Measurements from ENCODE around the gene ELANE.

The ELANE gene

DNA sequence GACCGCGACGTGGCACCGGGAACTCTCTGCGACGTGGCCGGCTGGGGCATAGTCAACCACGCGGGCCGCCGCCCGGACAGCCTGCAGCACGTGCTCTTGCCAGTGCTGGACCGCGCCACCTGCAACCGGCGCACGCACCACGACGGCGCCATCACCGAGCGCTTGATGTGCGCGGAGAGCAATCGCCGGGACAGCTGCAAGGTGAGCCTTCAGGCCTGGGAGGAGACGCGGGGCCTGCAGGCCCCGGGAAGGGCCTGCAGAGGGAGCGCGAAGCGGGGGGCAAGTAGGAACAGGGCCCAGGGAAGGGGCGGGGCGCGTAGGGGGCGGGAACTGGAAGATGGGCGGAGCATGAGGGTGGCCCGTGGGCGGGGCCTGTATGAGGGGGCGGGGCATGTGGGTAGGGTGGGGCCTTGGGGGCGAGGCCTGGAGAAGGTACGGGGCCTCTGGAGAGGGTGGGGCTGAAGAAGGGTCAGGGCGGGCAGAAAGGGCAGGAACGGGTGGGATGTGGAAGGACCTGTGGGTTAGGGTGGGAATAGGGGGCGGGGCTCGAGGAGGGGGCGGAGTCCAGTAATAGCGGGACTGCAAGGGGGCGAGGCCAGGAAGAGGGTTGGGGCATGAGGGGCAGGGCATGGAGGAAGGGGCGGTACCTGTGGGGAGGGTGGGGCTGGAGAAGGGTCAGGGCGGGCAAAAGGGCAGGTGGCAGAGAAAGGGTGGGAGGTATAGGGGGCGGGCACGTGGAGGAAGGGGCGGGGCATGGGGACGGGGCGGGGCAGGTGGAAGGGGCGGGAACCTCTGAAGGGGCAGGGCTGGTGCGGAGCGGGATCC, 9.9 kb downstream of the ELANE start:
- Histone ChIP-seq H3K4me3 (ENCODE audit: low read length, poor library complexity, severe bottlenecking) (no peak overlapping the region), H3K9ac (ENCODE audit: low read depth, low read length, poor library complexity, severe bottlenecking) (no peak overlapping the region), H4K20me1 (ENCODE audit: insufficient read depth, low read length, poor library complexity, severe bottlenecking) (no peaks in the 10 kb centered on the region), H2AFZ (ENCODE audit: low read length) (no peak overlapping the region), H3K4me1 (ENCODE audit: insufficient read depth, low read length, poor library complexity, severe bottlenecking) (no peaks in the 10 kb centered on the region), H3F3A (ENCODE audit: low read depth) (no peaks in the 10 kb centered on the region), H3K9me3 (ENCODE audit: insufficient read depth, low read depth, low read length) (no peaks in the 10 kb centered on the region), H3K79me2 (ENCODE audit: insufficient read depth, low read length) (no peaks in the 10 kb centered on the region), H3K4me2 (ENCODE audit: low read depth, low read length, poor library complexity, severe bottlenecking) (no peak overlapping the region), H3K9me2 (replicated peaks; ENCODE audit: low read depth, low read length) (no peaks in the 10 kb centered on the region), H3K36me3 (ENCODE audit: insufficient read depth, low read length) (no peaks in the 10 kb centered on the region), H3K27me3 (ENCODE audit: insufficient read depth, low read length, poor library complexity, severe bottlenecking) (no peaks in the 10 kb centered on the region)
- no peak for TF ChIP-seq EZH2phosphoT487 (IDR thresholded peaks at IDR 0.05; ENCODE audit: borderline replicate concordance)

DNA sequence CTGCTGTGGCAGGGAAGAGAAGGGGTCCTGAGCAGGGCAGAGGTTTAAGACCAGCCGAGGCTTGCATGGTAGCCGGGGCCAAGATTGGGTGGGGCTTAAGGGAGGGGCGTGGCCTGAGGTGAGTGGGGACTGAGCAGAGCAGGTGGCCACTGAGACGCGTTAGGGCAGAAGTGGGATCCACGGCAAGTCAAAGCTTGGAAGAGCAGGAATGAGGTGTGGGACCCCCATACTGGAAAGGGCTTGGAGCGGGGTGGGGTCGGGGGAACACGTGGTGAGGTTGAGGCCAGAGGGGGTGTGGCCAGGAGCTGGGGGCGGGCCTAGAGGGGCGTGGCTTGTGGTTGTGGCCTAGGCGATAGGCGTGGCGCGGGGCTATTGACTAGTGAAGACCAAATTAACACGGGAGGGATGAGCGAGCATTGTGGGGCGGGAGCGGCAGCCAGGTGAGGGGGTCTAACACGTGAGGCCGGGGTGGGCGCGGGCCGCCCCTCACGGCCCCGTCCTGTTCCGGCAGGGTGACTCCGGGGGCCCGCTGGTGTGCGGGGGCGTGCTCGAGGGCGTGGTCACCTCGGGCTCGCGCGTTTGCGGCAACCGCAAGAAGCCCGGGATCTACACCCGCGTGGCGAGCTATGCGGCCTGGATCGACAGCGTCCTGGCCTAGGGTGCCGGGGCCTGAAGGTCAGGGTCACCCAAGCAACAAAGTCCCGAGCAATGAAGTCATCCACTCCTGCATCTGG, 10.6 kb downstream of the ELANE start:
- no peak overlapping the region for H2AFZ ChIP-seq (ENCODE audit: low read length)
- H4K20me1 ChIP-seq (ENCODE audit: insufficient read depth, low read length, poor library complexity, severe bottlenecking), result no peaks in the 10 kb centered on the region
- H3K4me2 ChIP-seq (ENCODE audit: low read depth, low read length, poor library complexity, severe bottlenecking), result no peak overlapping the region
- H3K4me1 ChIP-seq (ENCODE audit: insufficient read depth, low read length, poor library complexity, severe bottlenecking), result no peaks in the 10 kb centered on the region
- TF ChIP-seq, protein P1, sequence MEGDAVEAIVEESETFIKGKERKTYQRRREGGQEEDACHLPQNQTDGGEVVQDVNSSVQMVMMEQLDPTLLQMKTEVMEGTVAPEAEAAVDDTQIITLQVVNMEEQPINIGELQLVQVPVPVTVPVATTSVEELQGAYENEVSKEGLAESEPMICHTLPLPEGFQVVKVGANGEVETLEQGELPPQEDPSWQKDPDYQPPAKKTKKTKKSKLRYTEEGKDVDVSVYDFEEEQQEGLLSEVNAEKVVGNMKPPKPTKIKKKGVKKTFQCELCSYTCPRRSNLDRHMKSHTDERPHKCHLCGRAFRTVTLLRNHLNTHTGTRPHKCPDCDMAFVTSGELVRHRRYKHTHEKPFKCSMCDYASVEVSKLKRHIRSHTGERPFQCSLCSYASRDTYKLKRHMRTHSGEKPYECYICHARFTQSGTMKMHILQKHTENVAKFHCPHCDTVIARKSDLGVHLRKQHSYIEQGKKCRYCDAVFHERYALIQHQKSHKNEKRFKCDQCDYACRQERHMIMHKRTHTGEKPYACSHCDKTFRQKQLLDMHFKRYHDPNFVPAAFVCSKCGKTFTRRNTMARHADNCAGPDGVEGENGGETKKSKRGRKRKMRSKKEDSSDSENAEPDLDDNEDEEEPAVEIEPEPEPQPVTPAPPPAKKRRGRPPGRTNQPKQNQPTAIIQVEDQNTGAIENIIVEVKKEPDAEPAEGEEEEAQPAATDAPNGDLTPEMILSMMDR (conservative IDR thresholded peaks at IDR 0.05; ENCODE audit: low read length), result no peak
- H3K79me2 ChIP-seq (ENCODE audit: insufficient read depth, low read length), result no peaks in the 10 kb centered on the region
- H3K9me3 ChIP-seq (ENCODE audit: insufficient read depth, low read depth, low read length), result no peaks in the 10 kb centered on the region
- H3K27me3 ChIP-seq (ENCODE audit: insufficient read depth, low read length, poor library complexity, severe bottlenecking), result no peaks in the 10 kb centered on the region
- H3K4me3 ChIP-seq (ENCODE audit: low read length, poor library complexity, severe bottlenecking), result no peak overlapping the region
- H3K9me2 ChIP-seq (replicated peaks; ENCODE audit: low read depth, low read length), result no peaks in the 10 kb centered on the region
- no peaks in the 10 kb centered on the region for H3F3A ChIP-seq (ENCODE audit: low read depth)
- no peaks in the 10 kb centered on the region; the same call in 1 of the 2 replicates for H3K36me3 ChIP-seq (ENCODE audit: insufficient read depth, low read length)
- H3K9ac ChIP-seq (ENCODE audit: low read depth, low read length, poor library complexity, severe bottlenecking), result no peak overlapping the region

- Histone ChIP-seq H3K4me3 (ENCODE audit: low read length, poor library complexity, severe bottlenecking) (peak overlapping the region; percentile 55), H3K4me1 (ENCODE audit: insufficient read depth, low read length, poor library complexity, severe bottlenecking) (no peaks in the 10 kb centered on the region), H2AFZ (ENCODE audit: low read length) (no peak overlapping the region)
Measured at GRCh38 chr19:863315-863620, 11.2 kb downstream of the ELANE start.

More at GRCh38 chr19:863315-863620, 11.2 kb downstream of the ELANE start:
- no peaks in the 10 kb centered on the region for H4K20me1 ChIP-seq (ENCODE audit: insufficient read depth, low read length, poor library complexity, severe bottlenecking)
- no peaks in the 10 kb centered on the region; the same call in 1 of the 2 replicates for H3K36me3 ChIP-seq (ENCODE audit: insufficient read depth, low read length)
- TF ChIP-seq, protein P1 (conservative IDR thresholded peaks at IDR 0.05; ENCODE audit: low read length), result no peak
- no peak for TF ChIP-seq EZH2phosphoT487 (IDR thresholded peaks at IDR 0.05; ENCODE audit: borderline replicate concordance)
- no peaks in the 10 kb centered on the region for H3K27me3 ChIP-seq (ENCODE audit: insufficient read depth, low read length, poor library complexity, severe bottlenecking)
- H3K79me2 ChIP-seq (ENCODE audit: insufficient read depth, low read length), result no peaks in the 10 kb centered on the region
- no peak overlapping the region for H3K9ac ChIP-seq (ENCODE audit: low read depth, low read length, poor library complexity, severe bottlenecking)
- no peaks in the 10 kb centered on the region for H3K9me3 ChIP-seq (ENCODE audit: insufficient read depth, low read depth, low read length)
- H3K9me2 ChIP-seq (replicated peaks; ENCODE audit: low read depth, low read length), result no peaks in the 10 kb centered on the region
- H3F3A ChIP-seq (ENCODE audit: low read depth), result no peaks in the 10 kb centered on the region
- peak overlapping the region; percentile 48 for H3K4me2 ChIP-seq (ENCODE audit: low read depth, low read length, poor library complexity, severe bottlenecking)
